Gastroesophageal sphincter (tissue), 4 donors: ENCODE measurements around the gene DFFB. TPM values are rescaled to one million over a fixed set of nuclear protein-coding genes. Genes with fewer than 3 reads are reported as not detected.

Experiments
- ATAC-seq: fragments of 150-250 bp; one replicate; pipeline ENCODE4 v1.9.1; 2016; ENCODE audit warnings: mild to moderate bottlenecking, moderate library complexity
- H3K27ac ChIP-seq, 4 donors: fragments of 200-600 bp; sonication (generic) in 3 of 4; 1 replicate in 3 of 4; 2 replicates in 1 of 4; pipeline ENCODE4 v1.5.1; 2016 to 2019
- H3K27me3 ChIP-seq: fragments of 200-600 bp; sonication (generic); one replicate; pipeline ENCODE4 v1.5.1; 2019
- H3K36me3 ChIP-seq, 2 donors: fragments of 200-600 bp; sonication (generic); one replicate each; pipeline ENCODE4 v1.5.1; 2019; ENCODE audit warnings: control low read depth in 1 of 2
- H3K4me1 ChIP-seq, 3 donors: fragments of 200-600 bp; sonication (generic); 1 replicate in 2 of 3; 2 replicates in 1 of 3; pipeline ENCODE4 v1.5.1; 2016 to 2019; ENCODE audit warnings: control low read depth in 2 of 3
- H3K4me3 ChIP-seq, 2 donors: fragments of 200-600 bp; sonication (generic); one replicate each; pipeline ENCODE4 v1.5.1; 2019; ENCODE audit warnings: mild to moderate bottlenecking in 1 of 2, moderate library complexity in 1 of 2
- H3K9me3 ChIP-seq, 3 donors: fragments of 200-600 bp; sonication (generic); one replicate each; pipeline ENCODE4 v1.5.1; 2017 to 2019; ENCODE audit warnings: control low read depth in 2 of 3
- CTCF ChIP-seq, 4 experiments: fragments of 200-600 bp in 2 of 4; fragments of 450-650 bp in 2 of 4; sonication (generic) in 1 of 4; IDR thresholded peaks; one replicate each; pipeline ENCODE4 v1.5.1; 2017 to 2019; ENCODE audit warnings: antibody characterized with exemption in 4 of 4, mild to moderate bottlenecking in 2 of 4, moderate library complexity in 2 of 4
- EP300 ChIP-seq: sonication (generic); formaldehyde crosslinking; IDR thresholded peaks from one replicate; pipeline ENCODE4 v1.6.1; 2017; ENCODE audit warnings: antibody characterized with exemption, mild to moderate bottlenecking
- POLR2A ChIP-seq, 2 donors: fragments of 450-650 bp; IDR thresholded peaks; one replicate each; pipeline ENCODE4 v1.6.1; 2017; ENCODE audit warnings: antibody characterized with exemption in 2 of 2, mild to moderate bottlenecking in 2 of 2, moderate library complexity in 1 of 2
- POLR2AphosphoS5 ChIP-seq: sonication (generic); formaldehyde crosslinking; IDR thresholded peaks from one replicate; pipeline ENCODE4 v1.6.1; 2017; ENCODE audit warnings: antibody characterized with exemption
- WGBS, 2 donors: methylation state at CpG; one replicate each; pipeline ENCODE4 v1.1.5; 2018; ENCODE audit warnings: low coverage in 1 of 2; 5-methylcytosine and 5-hydroxymethylcytosine counted together
- total RNA-seq, 4 donors: library from RNA; depleted of rRNA; stranded (reverse); fragments of >200 nt; gene quantifications; one replicate each; pipeline ENCODE4 v1.1.0, GENCODE V29; 2016

DFFB gene
- total RNA-seq, 4 donors from 2014 or later: 1.9 to 14.6 (median 7.7) TPM

- Histone ChIP-seq H3K36me3 (peaks cover 0 to 99% of the 10 kb centered on the region in 2 donors), H3K27me3 (no peaks in the 10 kb centered on the region), H3K4me1 (no peaks in the 10 kb centered on the region), H3K4me3 (no peak overlapping the region), H3K9me3 (peaks cover 0 to 15% (median 0%) of the 10 kb centered on the region in 3 donors), H3K27ac (no peak overlapping the region)
- TF ChIP-seq POLR2AphosphoS5 (no peak), CTCF (IDR thresholded peaks at IDR 0.05) (no peak), POLR2A (IDR thresholded peaks at IDR 0.05) (no peak)
- no peak for ATAC-seq
- WGBS, 2 donors: 75% methylated on average over 5 of the region's 16 CpGs; no CpG with 5 or more reads in 1 of the 2 donors
Observed at GRCh38 chr1:3876716-3877115, 19.4 kb downstream of the DFFB start.

GRCh38 chr1:3879099-3879498 lies 21.8 kb downstream of the DFFB start:
- H3K9me3 ChIP-seq: peaks cover 0 to 15% (median 0%) of the 10 kb centered on the region in 3 donors
- no peak overlapping the region for H3K4me3 ChIP-seq
- TF ChIP-seq CTCF (IDR thresholded peaks at IDR 0.05): no peak
- no peak for TF ChIP-seq POLR2A (IDR thresholded peaks at IDR 0.05)
- TF ChIP-seq POLR2AphosphoS5: no peak
- no peak for TF ChIP-seq EP300
- peaks cover 0 to 89% of the 10 kb centered on the region in 2 donors for H3K36me3 ChIP-seq
- no peak for ATAC-seq
- H3K27ac ChIP-seq: no peak overlapping the region
- H3K4me1 ChIP-seq: no peaks in the 10 kb centered on the region
- H3K27me3 ChIP-seq: no peaks in the 10 kb centered on the region
- 100% methylated on average over 1 to 3 of the region's 7 CpGs for WGBS, 2 donors

GRCh38 chr1:3879787-3880428 lies 22.6 kb downstream of the DFFB start:
- no peak for ATAC-seq
- no peaks in the 10 kb centered on the region for H3K4me1 ChIP-seq
- peaks cover 0 to 15% (median 0%) of the 10 kb centered on the region in 3 donors for H3K9me3 ChIP-seq
- H3K4me3 ChIP-seq: no peak overlapping the region
- TF ChIP-seq EP300 (no peak), POLR2A (IDR thresholded peaks at IDR 0.05) (no peak), POLR2AphosphoS5 (no peak), CTCF (IDR thresholded peaks at IDR 0.05) (no peak)
- no peak overlapping the region for H3K27ac ChIP-seq
- peaks cover 0 to 90% of the 10 kb centered on the region in 2 donors for H3K36me3 ChIP-seq
- 51 to 83% methylated on average over 2 of the region's 9 CpGs for WGBS, 2 donors
- no peaks in the 10 kb centered on the region for H3K27me3 ChIP-seq

- peaks cover 0 to 90% of the 10 kb centered on the region in 2 donors for H3K36me3 ChIP-seq
- H3K9me3 ChIP-seq: peaks cover 0 to 15% (median 0%) of the 10 kb centered on the region in 3 donors
- WGBS, 2 donors: 90 to 100% methylated on average over 2 to 5 of the region's 20 CpGs
- H3K27me3 ChIP-seq: no peaks in the 10 kb centered on the region
- no peak overlapping the region for H3K27ac ChIP-seq
- no peaks in the 10 kb centered on the region for H3K4me1 ChIP-seq
- no peak overlapping the region for H3K4me3 ChIP-seq
- no peak for TF ChIP-seq CTCF (IDR thresholded peaks at IDR 0.05)
- TF ChIP-seq POLR2A (IDR thresholded peaks at IDR 0.05): no peak
- TF ChIP-seq EP300: no peak
- no peak for TF ChIP-seq POLR2AphosphoS5
- ATAC-seq: no peak
Observed at GRCh38 chr1:3880429-3881192, 23.3 kb downstream of the DFFB start.

GRCh38 chr1:3881193-3881480 lies 23.9 kb downstream of the DFFB start:
- TF ChIP-seq POLR2AphosphoS5 (no peak), EP300 (no peak), CTCF (IDR thresholded peaks at IDR 0.05) (no peak), POLR2A (IDR thresholded peaks at IDR 0.05) (no peak)
- H3K27me3 ChIP-seq: no peaks in the 10 kb centered on the region
- no peak overlapping the region for H3K27ac ChIP-seq
- peaks cover 0 to 15% (median 0%) of the 10 kb centered on the region in 3 donors for H3K9me3 ChIP-seq
- ATAC-seq: no peak
- no peaks in the 10 kb centered on the region for H3K4me1 ChIP-seq
- no peak overlapping the region for H3K4me3 ChIP-seq
- 100% methylated on average over 3 of the region's 5 CpGs; no CpG with 5 or more reads in 1 of the 2 donors for WGBS, 2 donors
- peaks cover 0 to 90% of the 10 kb centered on the region in 2 donors for H3K36me3 ChIP-seq
